Osteoblast (primary cell): ENCODE measurements around the gene GALNT9. TPM values are rescaled to one million over a fixed set of nuclear protein-coding genes. Genes with fewer than 3 reads are reported as not detected.

Experiments used
- DNase-seq: peaks from one replicate; pipeline ENCODE4 v3.0.0; 2011; ENCODE audit warnings: low spot score, mixed read lengths; ENCODE audit not compliant: insufficient read length; ENCODE audit errors: missing footprints
- H2AFZ ChIP-seq: 2 replicates; pipeline ENCODE4 v1.6.0; 2011; ENCODE audit warnings: mild to moderate bottlenecking, low read length
- H3K27ac ChIP-seq: 2 replicates; pipeline ENCODE4 v1.5.1; 2011; ENCODE audit warnings: mild to moderate bottlenecking, low read depth, low read length, moderate library complexity
- H3K27me3 ChIP-seq: 2 replicates; pipeline ENCODE4 v1.6.0; 2012; ENCODE audit warnings: mild to moderate bottlenecking, control low read depth, inconsistent platforms, low read length, moderate library complexity; ENCODE audit not compliant: insufficient read depth
- H3K36me3 ChIP-seq: 2 replicates; pipeline ENCODE4 v1.5.1; 2011; ENCODE audit warnings: mild to moderate bottlenecking, low read length, control low read depth, moderate library complexity; ENCODE audit not compliant: insufficient read depth
- H3K4me1 ChIP-seq: 2 replicates; pipeline ENCODE4 v1.5.1; 2011; ENCODE audit warnings: mild to moderate bottlenecking, low read length, control low read depth, moderate library complexity; ENCODE audit not compliant: insufficient read depth
- H3K4me2 ChIP-seq: 2 replicates; pipeline ENCODE4 v1.6.0; 2011; ENCODE audit warnings: mild to moderate bottlenecking, low read length; ENCODE audit not compliant: insufficient read depth
- H3K4me3 ChIP-seq: fragments of 200-600 bp; sonication (generic); 3 replicates; pipeline ENCODE4 v1.5.1; 2012; ENCODE audit warnings: mild to moderate bottlenecking, low read length, inconsistent platforms; ENCODE audit not compliant: insufficient read depth
- H3K79me2 ChIP-seq: 2 replicates; pipeline ENCODE4 v1.6.0; 2012; ENCODE audit warnings: mild to moderate bottlenecking, low read length, control low read depth, inconsistent platforms; ENCODE audit not compliant: insufficient read depth
- H3K9me3 ChIP-seq: 2 replicates; pipeline ENCODE4 v1.5.1; 2011; ENCODE audit warnings: low read depth, low read length, control low read depth
- H4K20me1 ChIP-seq: 2 replicates; pipeline ENCODE4 v1.6.0; 2012; ENCODE audit warnings: mild to moderate bottlenecking, low read length, control low read depth; ENCODE audit not compliant: insufficient read depth
- total RNA-seq: library from RNA; depleted of rRNA; stranded (reverse); fragments of >200 nt; gene quantifications from 2 replicates; pipeline ENCODE4 v1.2.3, GENCODE V29; 2012
- TF ChIP-seq, protein P1 (sequence below): IDR thresholded peaks from 2 replicates; pipeline ENCODE4 v1.5.1; 2011; ENCODE audit warnings: mild to moderate bottlenecking, low read depth, low read length, moderate library complexity; ENCODE audit errors: extremely low read depth

The GALNT9 gene
- total RNA-seq, 1 donor = 0.36 TPM

DNA sequence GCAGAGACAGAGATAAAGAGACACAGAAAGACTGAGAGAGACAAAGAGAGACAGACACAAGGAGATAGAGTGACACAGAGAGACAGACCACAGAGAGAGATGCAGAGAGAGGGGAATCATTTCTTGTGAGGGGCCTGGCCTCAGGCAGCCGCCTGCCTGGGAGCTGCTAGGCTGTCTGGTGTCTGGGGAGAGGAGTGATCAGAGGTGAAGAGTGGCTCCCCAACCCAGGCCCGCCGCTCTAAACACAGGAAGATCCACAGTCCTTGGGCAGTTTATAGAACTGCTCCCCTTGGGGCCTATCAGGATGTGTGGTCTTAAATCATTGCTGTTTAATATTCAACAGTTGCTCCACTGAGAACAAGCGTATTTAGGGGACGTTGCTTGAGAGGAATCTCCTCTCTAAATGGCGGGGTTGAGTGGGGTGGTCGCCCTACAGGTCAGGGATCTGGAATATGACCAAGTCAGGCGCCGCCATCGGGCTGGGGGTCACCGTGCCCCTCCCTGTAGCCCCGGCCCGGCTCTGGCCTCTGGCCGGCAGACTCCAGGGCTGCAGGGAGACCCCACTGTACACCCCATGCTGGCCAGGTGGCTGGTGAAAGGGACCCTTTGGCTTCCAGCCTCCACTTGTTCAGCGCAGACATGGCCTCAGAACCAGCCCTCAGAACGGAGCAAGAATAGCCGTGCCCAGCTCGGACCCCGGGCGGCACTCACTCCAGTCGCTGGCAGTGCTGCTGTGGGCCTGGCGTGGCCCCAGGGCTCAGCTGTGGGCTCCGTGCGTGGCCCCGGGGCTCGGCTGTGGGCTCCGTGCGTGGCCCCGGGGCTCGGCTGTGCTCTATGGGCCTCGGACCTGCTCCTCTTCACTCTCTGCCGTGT lies 89.4 kb downstream of the GALNT9 start:
- no peak for DNase-seq
- Histone ChIP-seq H2AFZ (no peak overlapping the region), H3K4me1 (no peaks in the 10 kb centered on the region), H3K9me3 (no peaks in the 10 kb centered on the region), H3K79me2 (no peaks in the 10 kb centered on the region), H3K36me3 (no peaks in the 10 kb centered on the region), H3K4me2 (no peak overlapping the region), H4K20me1 (no peaks in the 10 kb centered on the region), H3K4me3 (no peak overlapping the region), H3K27me3 (no peaks in the 10 kb centered on the region), H3K27ac (no peak overlapping the region)
- TF ChIP-seq, protein P1, sequence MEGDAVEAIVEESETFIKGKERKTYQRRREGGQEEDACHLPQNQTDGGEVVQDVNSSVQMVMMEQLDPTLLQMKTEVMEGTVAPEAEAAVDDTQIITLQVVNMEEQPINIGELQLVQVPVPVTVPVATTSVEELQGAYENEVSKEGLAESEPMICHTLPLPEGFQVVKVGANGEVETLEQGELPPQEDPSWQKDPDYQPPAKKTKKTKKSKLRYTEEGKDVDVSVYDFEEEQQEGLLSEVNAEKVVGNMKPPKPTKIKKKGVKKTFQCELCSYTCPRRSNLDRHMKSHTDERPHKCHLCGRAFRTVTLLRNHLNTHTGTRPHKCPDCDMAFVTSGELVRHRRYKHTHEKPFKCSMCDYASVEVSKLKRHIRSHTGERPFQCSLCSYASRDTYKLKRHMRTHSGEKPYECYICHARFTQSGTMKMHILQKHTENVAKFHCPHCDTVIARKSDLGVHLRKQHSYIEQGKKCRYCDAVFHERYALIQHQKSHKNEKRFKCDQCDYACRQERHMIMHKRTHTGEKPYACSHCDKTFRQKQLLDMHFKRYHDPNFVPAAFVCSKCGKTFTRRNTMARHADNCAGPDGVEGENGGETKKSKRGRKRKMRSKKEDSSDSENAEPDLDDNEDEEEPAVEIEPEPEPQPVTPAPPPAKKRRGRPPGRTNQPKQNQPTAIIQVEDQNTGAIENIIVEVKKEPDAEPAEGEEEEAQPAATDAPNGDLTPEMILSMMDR = no peak

DNA sequence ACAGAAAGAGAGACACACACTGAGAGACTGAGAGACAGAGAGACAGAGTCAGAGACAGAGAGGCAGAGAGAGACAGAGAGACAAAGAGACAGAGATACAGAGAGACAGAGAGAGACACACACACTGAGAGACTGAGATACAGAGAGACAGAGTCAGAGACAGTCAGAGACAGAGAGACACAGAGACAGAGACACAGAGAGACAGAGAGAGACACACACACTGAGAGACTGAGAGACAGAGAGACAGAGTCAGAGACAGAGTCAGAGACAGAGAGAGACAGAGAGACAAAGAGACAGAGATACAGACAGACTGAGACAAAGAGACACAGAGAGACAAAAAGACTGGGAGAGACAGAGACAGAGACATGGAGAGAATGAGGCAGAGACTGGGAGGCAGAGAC lies 90.0 kb downstream of the GALNT9 start:
- H3K9me3 ChIP-seq = no peaks in the 10 kb centered on the region
- no peak overlapping the region for H3K4me3 ChIP-seq
- TF ChIP-seq, protein P1 = no peak
- H3K4me1 ChIP-seq = no peaks in the 10 kb centered on the region
- no peak for DNase-seq
- no peaks in the 10 kb centered on the region for H3K36me3 ChIP-seq
- H3K27ac ChIP-seq = no peak overlapping the region
- no peaks in the 10 kb centered on the region for H4K20me1 ChIP-seq
- H2AFZ ChIP-seq = no peak overlapping the region
- no peak overlapping the region for H3K4me2 ChIP-seq
- no peaks in the 10 kb centered on the region for H3K79me2 ChIP-seq
- H3K27me3 ChIP-seq = no peaks in the 10 kb centered on the region

DNA sequence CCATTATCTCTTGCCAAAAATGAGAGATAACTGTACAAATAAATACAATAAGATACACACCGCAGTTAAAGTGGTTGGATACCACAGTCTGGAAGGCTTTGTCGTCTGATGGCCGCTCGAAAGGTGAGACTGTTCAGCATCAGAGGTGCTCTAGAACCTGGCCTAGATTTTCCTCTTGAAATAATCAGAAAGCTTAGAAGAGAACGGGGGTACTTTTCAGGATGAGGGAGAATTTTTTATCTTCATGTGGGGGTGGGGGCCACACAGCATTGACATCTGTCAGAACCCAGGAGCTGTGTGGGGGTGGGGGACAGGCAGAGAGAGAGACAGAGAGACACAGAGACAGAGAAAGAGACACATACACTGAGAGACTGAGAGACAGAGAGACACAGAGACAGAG lies 90.5 kb downstream of the GALNT9 start:
- Histone ChIP-seq H3K4me2 (no peak overlapping the region), H3K27ac (no peak overlapping the region), H3K79me2 (no peaks in the 10 kb centered on the region), H3K27me3 (no peaks in the 10 kb centered on the region), H3K4me3 (no peak overlapping the region), H3K36me3 (no peaks in the 10 kb centered on the region), H2AFZ (no peak overlapping the region), H3K4me1 (no peaks in the 10 kb centered on the region), H3K9me3 (no peaks in the 10 kb centered on the region), H4K20me1 (no peaks in the 10 kb centered on the region)
- TF ChIP-seq, protein P1 = no peak
- peak; percentile 77 for DNase-seq

DNA sequence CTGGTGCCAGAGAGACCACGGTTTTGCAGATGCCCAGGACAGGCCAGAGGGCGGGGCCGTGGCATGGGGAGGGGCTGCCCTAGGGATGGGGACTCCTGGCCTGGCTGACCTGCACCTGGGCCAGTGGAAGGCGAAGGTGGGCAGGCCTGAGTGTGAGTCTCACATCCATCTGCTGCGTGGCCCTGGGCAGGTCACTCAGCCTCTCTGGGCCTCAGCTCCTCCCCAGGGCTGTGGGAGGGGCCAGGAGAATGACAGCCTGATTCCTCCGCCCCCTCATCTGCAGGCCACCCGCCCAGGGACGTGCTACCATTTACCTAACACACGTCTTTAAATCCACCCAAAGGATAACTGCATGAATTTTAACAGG lies 90.9 kb downstream of the GALNT9 start:
- no peaks in the 10 kb centered on the region for H3K79me2 ChIP-seq
- DNase-seq = no peak
- TF ChIP-seq, protein P1 = no peak
- no peaks in the 10 kb centered on the region for H3K27me3 ChIP-seq
- H3K27ac ChIP-seq = no peak overlapping the region
- no peaks in the 10 kb centered on the region for H4K20me1 ChIP-seq
- no peaks in the 10 kb centered on the region for H3K9me3 ChIP-seq
- H3K4me1 ChIP-seq = no peaks in the 10 kb centered on the region
- no peak overlapping the region for H3K4me2 ChIP-seq
- no peak overlapping the region for H2AFZ ChIP-seq
- H3K36me3 ChIP-seq = no peaks in the 10 kb centered on the region
- H3K4me3 ChIP-seq = no peak overlapping the region
